ENCODE measurements around the gene CEMIP2. TPM values are rescaled to one million over a fixed set of nuclear protein-coding genes. Genes with fewer than 3 reads are reported as not detected.
A peak's percentile ranks its signal among the peaks of the same experiment; 100 is the strongest.

Gene CEMIP2
- total and polyA plus RNA-seq, 2 of the 13 experiments (the other 11 are each of a cell fraction or from before 2014, with no cell fraction given), result 94.3 to 128 TPM

DNA sequence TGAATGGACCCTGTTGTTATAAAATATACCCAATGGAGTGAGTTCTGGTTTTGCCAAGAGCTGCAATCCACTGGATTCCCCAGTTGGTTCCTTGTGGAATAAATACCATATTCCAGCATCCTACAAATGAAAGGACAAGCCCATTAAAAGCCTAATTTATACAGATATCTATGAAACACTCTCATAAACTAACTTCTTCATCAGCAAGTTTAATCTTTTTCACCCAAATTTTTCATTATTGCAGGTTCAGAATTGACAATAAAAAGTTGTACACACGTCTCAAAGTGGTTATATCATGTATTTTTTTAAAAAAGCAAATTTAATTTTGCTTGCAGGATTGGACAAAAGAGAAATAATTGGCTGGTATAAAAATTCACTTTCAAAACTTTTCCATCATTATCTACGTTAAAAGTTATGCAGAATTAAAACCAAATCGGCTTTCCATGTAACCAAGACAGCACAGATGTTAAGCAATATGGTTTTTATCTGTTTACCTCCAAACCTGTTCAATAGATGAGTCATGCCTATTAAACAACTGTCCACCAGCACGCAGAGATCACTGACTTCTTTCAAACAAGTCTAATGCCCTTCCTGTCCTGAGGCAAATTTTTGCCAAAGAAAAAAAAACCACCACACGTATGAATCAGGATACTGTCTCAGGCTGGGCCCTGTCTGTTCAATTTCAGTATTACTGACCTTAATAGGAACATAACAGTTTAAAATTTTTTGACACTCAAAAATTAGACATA lies 42.5 kb downstream of the CEMIP2 start (continued):
- TF ChIP-seq, protein P1, sequence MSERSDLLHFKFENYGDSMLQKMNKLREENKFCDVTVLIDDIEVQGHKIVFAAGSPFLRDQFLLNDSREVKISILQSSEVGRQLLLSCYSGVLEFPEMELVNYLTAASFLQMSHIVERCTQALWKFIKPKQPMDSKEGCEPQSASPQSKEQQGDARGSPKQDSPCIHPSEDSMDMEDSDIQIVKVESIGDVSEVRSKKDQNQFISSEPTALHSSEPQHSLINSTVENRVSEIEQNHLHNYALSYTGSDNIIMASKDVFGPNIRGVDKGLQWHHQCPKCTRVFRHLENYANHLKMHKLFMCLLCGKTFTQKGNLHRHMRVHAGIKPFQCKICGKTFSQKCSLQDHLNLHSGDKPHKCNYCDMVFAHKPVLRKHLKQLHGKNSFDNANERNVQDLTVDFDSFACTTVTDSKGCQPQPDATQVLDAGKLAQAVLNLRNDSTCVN (CRISPR knock-in tag; IDR thresholded peaks at IDR 0.05; ENCODE audit: borderline replicate concordance), result no peak
- TF ChIP-seq ZNF326 (CRISPR knock-in tag; IDR thresholded peaks at IDR 0.05; ENCODE audit: borderline replicate concordance) (no peak), NBN (conservative IDR thresholded peaks at IDR 0.05) (no peak), ZFP36 (IDR thresholded peaks at IDR 0.05; ENCODE audit: borderline replicate concordance, low read depth, low read length, partially characterized antibody) (no peak), ETV6 (CRISPR knock-in tag; conservative IDR thresholded peaks at IDR 0.05) (no peak), BORCS8-MEF2B (CRISPR knock-in tag; IDR thresholded peaks at IDR 0.05) (no peak), MED8 (CRISPR knock-in tag; IDR thresholded peaks at IDR 0.05; ENCODE audit: insufficient replicate concordance) (peak; percentile 45), SNAPC2 (CRISPR knock-in tag; IDR thresholded peaks at IDR 0.05) (no peak), RFXANK (CRISPR knock-in tag; IDR thresholded peaks at IDR 0.05) (no peak), ZEB1 (IDR thresholded peaks at IDR 0.05; ENCODE audit: insufficient replicate concordance, low read depth) (no peak), ZNF484 (CRISPR knock-in tag; IDR thresholded peaks at IDR 0.05; ENCODE audit: borderline replicate concordance, low read depth) (no peak), ZFAT (CRISPR knock-in tag; conservative IDR thresholded peaks at IDR 0.05) (no peak), DPF2 (CRISPR knock-in tag; IDR thresholded peaks at IDR 0.05; ENCODE audit: borderline replicate concordance, low read depth) (peak; percentile 95), ZNF441 (CRISPR knock-in tag; IDR thresholded peaks at IDR 0.05; ENCODE audit: borderline replicate concordance) (no peak), ZNF432 (CRISPR knock-in tag; IDR thresholded peaks at IDR 0.05; ENCODE audit: borderline replicate concordance) (no peak), HOXD1 (CRISPR knock-in tag; IDR thresholded peaks at IDR 0.05) (no peak), NCOR1 (IDR thresholded peaks at IDR 0.05; ENCODE audit: borderline replicate concordance, low read length) (no peak; the same call in 1 of the 2 replicates), SP2 (CRISPR knock-in tag; IDR thresholded peaks at IDR 0.05) (no peak), SIX1 (CRISPR knock-in tag; IDR thresholded peaks at IDR 0.05; ENCODE audit: borderline replicate concordance) (peak; percentile 69; the same call in 1 of the 2 replicates), SAFB2 (CRISPR knock-in tag; IDR thresholded peaks at IDR 0.05; ENCODE audit: borderline replicate concordance, low read depth) (no peak), NCOA1 (CRISPR knock-in tag; IDR thresholded peaks at IDR 0.05) (no peak), KDM3A (CRISPR knock-in tag; IDR thresholded peaks at IDR 0.05; ENCODE audit: low read depth) (no peak)
- TF ChIP-seq, protein P2, sequence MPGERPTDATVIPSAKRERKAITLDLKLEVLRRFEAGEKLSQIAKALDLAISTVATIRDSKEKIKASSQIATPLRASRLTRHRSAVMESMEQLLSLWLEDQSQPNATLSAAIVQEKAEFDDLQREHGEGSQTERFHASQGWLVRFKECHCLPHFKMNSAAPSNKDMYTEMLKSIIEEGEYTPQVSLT (CRISPR knock-in tag; IDR thresholded peaks at IDR 0.05; ENCODE audit: borderline replicate concordance, low read depth), result no peak
- TF ChIP-seq, protein P3, sequence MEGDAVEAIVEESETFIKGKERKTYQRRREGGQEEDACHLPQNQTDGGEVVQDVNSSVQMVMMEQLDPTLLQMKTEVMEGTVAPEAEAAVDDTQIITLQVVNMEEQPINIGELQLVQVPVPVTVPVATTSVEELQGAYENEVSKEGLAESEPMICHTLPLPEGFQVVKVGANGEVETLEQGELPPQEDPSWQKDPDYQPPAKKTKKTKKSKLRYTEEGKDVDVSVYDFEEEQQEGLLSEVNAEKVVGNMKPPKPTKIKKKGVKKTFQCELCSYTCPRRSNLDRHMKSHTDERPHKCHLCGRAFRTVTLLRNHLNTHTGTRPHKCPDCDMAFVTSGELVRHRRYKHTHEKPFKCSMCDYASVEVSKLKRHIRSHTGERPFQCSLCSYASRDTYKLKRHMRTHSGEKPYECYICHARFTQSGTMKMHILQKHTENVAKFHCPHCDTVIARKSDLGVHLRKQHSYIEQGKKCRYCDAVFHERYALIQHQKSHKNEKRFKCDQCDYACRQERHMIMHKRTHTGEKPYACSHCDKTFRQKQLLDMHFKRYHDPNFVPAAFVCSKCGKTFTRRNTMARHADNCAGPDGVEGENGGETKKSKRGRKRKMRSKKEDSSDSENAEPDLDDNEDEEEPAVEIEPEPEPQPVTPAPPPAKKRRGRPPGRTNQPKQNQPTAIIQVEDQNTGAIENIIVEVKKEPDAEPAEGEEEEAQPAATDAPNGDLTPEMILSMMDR (CRISPR knock-in tag; IDR thresholded peaks at IDR 0.05), result no peak
- TF ChIP-seq, protein P4, sequence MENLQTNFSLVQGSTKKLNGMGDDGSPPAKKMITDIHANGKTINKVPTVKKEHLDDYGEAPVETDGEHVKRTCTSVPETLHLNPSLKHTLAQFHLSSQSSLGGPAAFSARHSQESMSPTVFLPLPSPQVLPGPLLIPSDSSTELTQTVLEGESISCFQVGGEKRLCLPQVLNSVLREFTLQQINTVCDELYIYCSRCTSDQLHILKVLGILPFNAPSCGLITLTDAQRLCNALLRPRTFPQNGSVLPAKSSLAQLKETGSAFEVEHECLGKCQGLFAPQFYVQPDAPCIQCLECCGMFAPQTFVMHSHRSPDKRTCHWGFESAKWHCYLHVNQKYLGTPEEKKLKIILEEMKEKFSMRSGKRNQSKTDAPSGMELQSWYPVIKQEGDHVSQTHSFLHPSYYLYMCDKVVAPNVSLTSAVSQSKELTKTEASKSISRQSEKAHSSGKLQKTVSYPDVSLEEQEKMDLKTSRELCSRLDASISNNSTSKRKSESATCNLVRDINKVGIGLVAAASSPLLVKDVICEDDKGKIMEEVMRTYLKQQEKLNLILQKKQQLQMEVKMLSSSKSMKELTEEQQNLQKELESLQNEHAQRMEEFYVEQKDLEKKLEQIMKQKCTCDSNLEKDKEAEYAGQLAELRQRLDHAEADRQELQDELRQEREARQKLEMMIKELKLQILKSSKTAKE (CRISPR knock-in tag; IDR thresholded peaks at IDR 0.05; ENCODE audit: borderline replicate concordance), result peak; percentile 89
